Keratinocyte (primary cell): ENCODE measurements around the gene GALNS.
"Not testable (repeated sequence)": the region's sequence is repeated elsewhere in the genome, so short reads cannot be mapped to it uniquely, and the experiment has no call there.

Source experiments
- EZH2 ChIP-seq: IDR thresholded peaks from one replicate; pipeline ENCODE4 v1.6.1; 2012; ENCODE audit warnings: inconsistent platforms, mild to moderate bottlenecking, low read length, moderate library complexity
- TF ChIP-seq, protein P1 (sequence below), 3 experiments: IDR thresholded peaks in 1 of 3; conservative IDR thresholded peaks in 1 of 3; optimal IDR thresholded peaks in 1 of 3; 2 replicates in 2 of 3; 3 replicates in 1 of 3; pipeline versions ENCODE3 to v1.5.1; 2011; ENCODE audit warnings: low read length in 3 of 3, mild to moderate bottlenecking in 3 of 3, moderate library complexity in 2 of 3, control low read depth in 1 of 3, inconsistent platforms in 1 of 3; ENCODE audit not compliant: insufficient read depth in 2 of 3; ENCODE audit errors: extremely low read depth in 1 of 3

DNA sequence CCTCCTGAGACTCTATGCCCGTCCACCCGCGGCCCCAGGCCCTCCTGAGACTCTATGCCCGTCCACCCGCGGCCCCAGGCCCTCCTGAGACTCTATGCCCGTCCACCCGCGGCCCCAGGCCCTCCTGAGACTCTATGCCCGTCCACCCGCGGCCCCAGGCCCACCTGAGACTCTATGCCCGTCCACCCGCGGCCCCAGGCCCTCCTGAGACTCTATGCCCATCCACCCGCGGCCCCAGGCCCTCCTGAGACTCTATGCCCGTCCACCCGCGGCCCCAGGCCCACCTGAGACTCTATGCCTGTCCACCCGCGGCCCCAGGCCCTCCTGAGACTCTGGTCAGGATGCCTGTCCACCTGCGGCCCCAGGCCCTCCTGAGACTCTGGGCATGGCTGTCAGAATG lies 85.0 kb downstream of the GALNS start:
- TF ChIP-seq, protein P1, sequence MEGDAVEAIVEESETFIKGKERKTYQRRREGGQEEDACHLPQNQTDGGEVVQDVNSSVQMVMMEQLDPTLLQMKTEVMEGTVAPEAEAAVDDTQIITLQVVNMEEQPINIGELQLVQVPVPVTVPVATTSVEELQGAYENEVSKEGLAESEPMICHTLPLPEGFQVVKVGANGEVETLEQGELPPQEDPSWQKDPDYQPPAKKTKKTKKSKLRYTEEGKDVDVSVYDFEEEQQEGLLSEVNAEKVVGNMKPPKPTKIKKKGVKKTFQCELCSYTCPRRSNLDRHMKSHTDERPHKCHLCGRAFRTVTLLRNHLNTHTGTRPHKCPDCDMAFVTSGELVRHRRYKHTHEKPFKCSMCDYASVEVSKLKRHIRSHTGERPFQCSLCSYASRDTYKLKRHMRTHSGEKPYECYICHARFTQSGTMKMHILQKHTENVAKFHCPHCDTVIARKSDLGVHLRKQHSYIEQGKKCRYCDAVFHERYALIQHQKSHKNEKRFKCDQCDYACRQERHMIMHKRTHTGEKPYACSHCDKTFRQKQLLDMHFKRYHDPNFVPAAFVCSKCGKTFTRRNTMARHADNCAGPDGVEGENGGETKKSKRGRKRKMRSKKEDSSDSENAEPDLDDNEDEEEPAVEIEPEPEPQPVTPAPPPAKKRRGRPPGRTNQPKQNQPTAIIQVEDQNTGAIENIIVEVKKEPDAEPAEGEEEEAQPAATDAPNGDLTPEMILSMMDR (optimal IDR thresholded peaks at IDR 0.05 in 1 of 3, IDR thresholded peaks at IDR 0.05 in 1 of 3, conservative IDR thresholded peaks at IDR 0.05 in 1 of 3; ENCODE audit: extremely low read depth in 1 of 3, insufficient read depth in 2 of 3, low read length in 3 of 3) = not testable (repeated sequence)
- not testable (repeated sequence) for TF ChIP-seq EZH2
